ENCODE data around the gene LRIG3. TPM values are rescaled to one million over a fixed set of nuclear protein-coding genes. Genes with fewer than 3 reads are reported as not detected.

Gene LRIG3
- polyA plus RNA-seq, 3 donors: not detected

- H3K36me3 Mint-ChIP-seq: no peaks in the 10 kb centered on the region
Observed at GRCh38 chr12:58943079-58943478, 22.8 kb upstream of the LRIG3 start.

DNA sequence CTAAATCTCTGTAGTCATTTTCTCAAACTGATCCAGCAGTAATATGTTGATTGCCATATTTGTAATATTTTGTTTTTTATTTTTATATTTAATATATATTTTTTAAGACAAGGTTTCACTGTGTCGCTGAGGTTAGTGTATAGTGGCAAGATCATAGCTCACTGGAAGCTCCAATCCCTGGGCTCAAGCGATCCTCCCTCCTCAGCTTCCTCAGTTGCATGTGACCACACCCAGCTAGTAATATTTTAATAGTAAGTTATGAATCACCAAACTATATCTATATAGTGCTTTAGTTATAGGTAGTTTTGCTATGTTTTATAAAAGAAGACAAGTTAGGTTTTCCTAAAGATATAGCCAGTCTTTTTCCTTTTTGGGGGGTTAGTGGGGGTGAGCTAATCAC is 22.0 kb upstream of the LRIG3 start:
- H3K27ac Mint-ChIP-seq: no peak overlapping the region
- WGBS (ENCODE audit: insufficient coverage): no CpG with 5 or more reads among the region's 2 CpGs
- no peak for TF ChIP-seq CTCF (IDR thresholded peaks at IDR 0.05)
- no peak for DNase-seq
- intact Hi-C loops (cut with micrococcal nuclease): no loop called here
- Histone ChIP-seq H3K9ac (ENCODE audit: insufficient read depth, low read length, poor library complexity, severe bottlenecking) (no peak overlapping the region), H2AFZ (ENCODE audit: insufficient read depth, low read depth, low read length, poor library complexity, severe bottlenecking) (no peak overlapping the region), H3K4me2 (replicated peaks; ENCODE audit: extremely low read depth, low read length, poor library complexity, severe bottlenecking) (no peak overlapping the region), H3K36me3 (replicated peaks in 1 of 2; ENCODE audit: control insufficient read depth in 1 of 2, insufficient read depth in 2 of 2, low read length in 2 of 2) (no peaks in the 10 kb centered on the region), H3K4me3 (replicated peaks in 1 of 3; ENCODE audit: low read depth in 2 of 3, low read length in 3 of 3) (no peak overlapping the region), H3K4me1 (ENCODE audit: control insufficient read depth in 1 of 2, insufficient read depth in 2 of 2, low read length in 2 of 2) (no peaks in the 10 kb centered on the region), H3K27me3 (ENCODE audit: control insufficient read depth in 2 of 2, insufficient read depth in 2 of 2, low read length in 2 of 2) (no peaks in the 10 kb centered on the region), H3K79me2 (ENCODE audit: insufficient read depth, low read length) (no peaks in the 10 kb centered on the region), H3K9me3 (replicated peaks in 1 of 2; ENCODE audit: control insufficient read depth in 1 of 2, insufficient read depth in 1 of 2, low read length in 2 of 2) (peaks cover 0 to 3% of the 10 kb centered on the region in 2 donors), H3K27ac (ENCODE audit: low read depth in 1 of 2, low read length in 2 of 2) (no peak overlapping the region), H4K20me1 (ENCODE audit: insufficient read depth, low read length) (no peaks in the 10 kb centered on the region)
- H3K27me3 Mint-ChIP-seq (ENCODE audit: low read depth in 3 of 3): peaks cover 0 to 2% (median 2%) of the 10 kb centered on the region in 3 donors
- H3K36me3 Mint-ChIP-seq: no peaks in the 10 kb centered on the region
- H3K4me1 Mint-ChIP-seq: no peaks in the 10 kb centered on the region
- peaks cover 0 to 10% (median 3%) of the 10 kb centered on the region in 7 donors for H3K9me3 Mint-ChIP-seq
- no peak overlapping the region for H3K4me3 Mint-ChIP-seq

More at GRCh38 chr12:58943079-58943478, 22.8 kb upstream of the LRIG3 start:
- H3K9ac ChIP-seq (ENCODE audit: insufficient read depth, low read length, poor library complexity, severe bottlenecking): no peak overlapping the region
- no peak for DNase-seq
- Mint-ChIP-seq H3K9me3 (peaks cover 0 to 12% (median 5%) of the 10 kb centered on the region in 7 donors), H3K27me3 (ENCODE audit: low read depth in 3 of 3) (peaks cover 0 to 2% (median 2%) of the 10 kb centered on the region in 3 donors), H3K27ac (no peak overlapping the region), H3K4me3 (no peak overlapping the region), H3K4me1 (no peaks in the 10 kb centered on the region)
- peaks cover 0 to 6% of the 10 kb centered on the region in 2 donors for H3K9me3 ChIP-seq (replicated peaks in 1 of 2; ENCODE audit: control insufficient read depth in 1 of 2, insufficient read depth in 1 of 2, low read length in 2 of 2)
- intact Hi-C loops (cut with micrococcal nuclease): no loop called here
- H4K20me1 ChIP-seq (ENCODE audit: insufficient read depth, low read length): no peaks in the 10 kb centered on the region
- no peak overlapping the region for H3K4me3 ChIP-seq (replicated peaks in 1 of 3; ENCODE audit: low read depth in 2 of 3, low read length in 3 of 3)
- H2AFZ ChIP-seq (ENCODE audit: insufficient read depth, low read depth, low read length, poor library complexity, severe bottlenecking): no peak overlapping the region
- H3K36me3 ChIP-seq (replicated peaks in 1 of 2; ENCODE audit: control insufficient read depth in 1 of 2, insufficient read depth in 2 of 2, low read length in 2 of 2): no peaks in the 10 kb centered on the region
- TF ChIP-seq CTCF (IDR thresholded peaks at IDR 0.05): no peak
- 83% methylated on average over 1 of the region's 3 CpGs for WGBS (ENCODE audit: insufficient coverage)
- H3K27me3 ChIP-seq (ENCODE audit: control insufficient read depth in 2 of 2, insufficient read depth in 2 of 2, low read length in 2 of 2): no peaks in the 10 kb centered on the region
- no peak overlapping the region for H3K27ac ChIP-seq (ENCODE audit: low read depth in 1 of 2, low read length in 2 of 2)
- no peaks in the 10 kb centered on the region for H3K4me1 ChIP-seq (ENCODE audit: control insufficient read depth in 1 of 2, insufficient read depth in 2 of 2, low read length in 2 of 2)
- no peak overlapping the region for H3K4me2 ChIP-seq (replicated peaks; ENCODE audit: extremely low read depth, low read length, poor library complexity, severe bottlenecking)
- no peaks in the 10 kb centered on the region for H3K79me2 ChIP-seq (ENCODE audit: insufficient read depth, low read length)
